K562 treated with DMSO at 1 percent for 48 hours (cell line): ENCODE results near the gene KRT33A. TPM values are rescaled to one million over a fixed set of nuclear protein-coding genes. Genes with fewer than 3 reads are reported as not detected.

Experiments
- total RNA-seq: library from RNA; unstranded; fragments of 300-600 nt; gene quantifications from 2 replicates; pipeline ENCODE4 v1.2.3, GENCODE V29; 2022; ENCODE audit warnings: low replicate concordance; ENCODE audit errors: extremely low read depth

Gene KRT33A
- total RNA-seq, result not detected in 2 replicates

DNA sequence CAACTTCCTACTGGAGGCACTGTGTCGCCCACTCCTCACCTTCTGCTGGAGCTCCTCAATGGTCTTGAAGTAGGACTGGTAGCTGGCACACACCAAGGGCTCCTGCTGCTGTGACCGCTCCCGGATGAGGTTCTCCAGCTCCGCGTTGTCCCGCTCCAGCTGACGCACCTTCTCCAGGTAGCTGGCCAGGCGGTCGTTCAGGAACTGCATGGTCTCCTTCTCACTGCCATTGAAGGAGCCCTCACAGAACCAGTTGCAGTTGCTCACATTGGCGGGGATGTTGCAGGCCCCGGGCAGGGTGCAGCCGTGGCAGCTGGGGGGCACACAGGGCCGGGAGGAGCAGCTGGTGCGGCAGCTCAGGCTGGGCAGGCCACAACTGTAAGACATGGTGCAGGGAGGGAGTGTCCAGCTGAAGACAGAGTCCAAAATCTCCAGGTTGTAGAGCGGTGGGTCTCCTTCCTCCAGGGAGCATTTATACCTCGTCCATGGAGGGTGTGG is at the start of gene KRT33A:
Gene KRT33A (minus strand): TSS at position 448 of the 498 bp plus-strand sequence. CDS start 61 bp downstream, at position 387.

DNA sequence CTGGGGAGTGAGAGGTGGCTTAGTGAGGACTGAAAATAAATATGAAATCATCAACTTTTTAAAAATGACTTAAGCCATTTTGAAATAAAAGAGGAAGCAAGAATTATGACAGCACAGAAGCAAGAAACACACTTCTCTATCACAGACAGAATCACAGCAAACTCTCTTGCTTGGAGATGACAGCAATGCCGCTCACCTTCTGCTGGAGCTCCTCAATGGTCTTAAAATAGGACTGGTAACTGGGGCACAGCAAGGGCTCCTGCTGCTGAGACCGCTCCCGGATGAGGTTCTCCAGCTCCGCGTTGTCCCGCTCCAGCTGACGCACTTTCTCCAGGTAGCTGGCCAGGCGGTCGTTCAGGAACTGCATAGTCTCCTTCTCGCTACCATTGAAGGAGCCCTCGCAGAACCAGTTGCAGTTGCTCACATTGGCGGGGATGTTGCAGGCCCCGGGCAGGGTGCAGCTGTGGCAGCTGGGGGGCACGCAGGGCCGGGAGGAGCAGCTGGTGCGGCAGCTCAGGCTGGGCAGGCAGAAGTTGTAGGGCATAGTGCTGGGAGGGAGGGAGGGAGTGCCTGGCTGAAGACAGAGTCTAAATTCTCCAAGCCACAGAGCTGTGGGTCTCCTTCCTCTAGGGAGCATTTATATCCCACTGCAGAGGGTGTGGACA is 46.5 kb upstream of the KRT33A start, which contains the start of gene KRT31:
Gene KRT31 (minus strand): TSS at position 613 of the 665 bp plus-strand sequence. CDS start 69 bp downstream, at position 544.

DNA sequence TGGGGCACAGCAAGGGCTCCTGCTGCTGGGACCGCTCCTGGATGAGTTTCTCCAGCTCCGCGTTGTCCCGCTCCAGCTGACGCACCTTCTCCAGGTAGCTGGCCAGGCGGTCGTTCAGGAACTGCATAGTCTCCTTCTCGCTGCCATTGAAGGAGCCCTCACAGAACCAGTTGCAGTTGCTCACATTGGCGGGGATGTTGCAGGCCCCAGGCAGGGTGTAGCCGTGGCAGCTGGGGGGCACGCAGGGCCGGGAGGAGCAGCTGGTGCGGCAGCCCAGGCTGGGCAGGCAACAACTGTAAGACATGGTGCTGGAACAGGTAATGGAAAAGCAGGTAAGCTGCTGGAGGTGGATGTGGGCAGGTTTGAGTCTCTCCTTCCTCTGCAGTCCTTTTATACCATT is 31.3 kb upstream of the KRT33A start, which contains the start of gene KRT34:
Gene KRT34 (minus strand): TSS at position 364 of the 400 bp plus-strand sequence. CDS start 60 bp downstream, at position 304.

GRCh38 chr17:41369713-41370112 is 19.1 kb upstream of the KRT33A start, which contains the start of gene KRT33B:
Gene KRT33B (minus strand): TSS chr17:41369813. CDS start chr17:41369750, 63 bp downstream.

DNA sequence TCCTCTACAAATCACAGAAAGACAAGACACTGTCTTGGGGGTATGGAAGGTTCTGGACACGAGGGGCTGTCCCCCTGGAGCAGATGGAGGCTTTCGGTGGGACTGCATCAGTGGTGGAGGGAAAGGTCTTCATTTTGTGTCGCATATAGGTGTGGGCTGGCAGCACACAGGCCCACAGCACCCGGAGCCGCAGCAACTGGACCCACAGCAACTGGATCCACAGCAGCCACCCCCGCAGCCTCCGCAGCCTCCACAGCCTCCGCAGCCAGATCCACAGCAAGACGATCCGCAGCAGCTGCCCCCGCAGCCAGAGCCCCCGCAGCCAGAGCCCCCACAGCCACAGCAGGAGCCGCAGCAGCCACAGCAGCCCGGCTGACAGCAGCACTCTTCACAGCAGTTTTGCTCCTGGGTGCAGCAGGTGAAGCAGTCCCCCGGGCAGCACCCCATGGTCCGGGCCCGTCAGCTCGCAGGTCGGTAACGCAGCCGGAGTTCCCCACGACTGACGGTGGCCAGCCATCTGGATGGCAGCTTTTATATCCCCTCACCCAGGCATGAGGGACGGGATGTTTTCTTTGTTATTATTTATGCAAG is 35.3 kb downstream of the KRT33A start, which contains the start of gene KRTAP17-1:
Gene KRTAP17-1 (minus strand): TSS at position 507 of the 591 bp plus-strand sequence. CDS start 60 bp downstream, at position 447.

DNA sequence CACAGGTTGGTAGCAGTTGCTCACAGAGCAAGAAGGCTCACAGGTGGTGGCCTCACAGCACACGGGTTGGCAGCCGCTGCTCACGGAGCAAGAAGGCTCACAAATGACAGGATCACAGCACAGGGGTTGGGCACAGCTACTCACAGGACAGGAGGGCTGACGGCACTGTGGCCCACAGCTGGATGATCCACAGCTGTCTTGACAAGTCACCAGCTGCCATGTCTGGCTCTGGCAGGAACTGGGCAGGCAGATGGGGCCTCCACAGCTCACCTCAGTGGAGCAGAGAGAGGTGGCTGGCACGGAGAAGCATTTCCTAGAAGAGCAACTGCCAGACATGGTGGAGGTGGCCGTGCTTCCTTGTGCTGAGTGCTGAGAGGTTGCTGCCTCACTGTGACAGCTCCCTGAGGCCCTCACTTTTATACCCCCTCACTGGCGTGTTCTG is 41.7 kb downstream of the KRT33A start, which contains the start of gene KRTAP16-1:
Gene KRTAP16-1 (minus strand): TSS at position 392 of the 442 bp plus-strand sequence. CDS start 56 bp downstream, at position 336.

DNA sequence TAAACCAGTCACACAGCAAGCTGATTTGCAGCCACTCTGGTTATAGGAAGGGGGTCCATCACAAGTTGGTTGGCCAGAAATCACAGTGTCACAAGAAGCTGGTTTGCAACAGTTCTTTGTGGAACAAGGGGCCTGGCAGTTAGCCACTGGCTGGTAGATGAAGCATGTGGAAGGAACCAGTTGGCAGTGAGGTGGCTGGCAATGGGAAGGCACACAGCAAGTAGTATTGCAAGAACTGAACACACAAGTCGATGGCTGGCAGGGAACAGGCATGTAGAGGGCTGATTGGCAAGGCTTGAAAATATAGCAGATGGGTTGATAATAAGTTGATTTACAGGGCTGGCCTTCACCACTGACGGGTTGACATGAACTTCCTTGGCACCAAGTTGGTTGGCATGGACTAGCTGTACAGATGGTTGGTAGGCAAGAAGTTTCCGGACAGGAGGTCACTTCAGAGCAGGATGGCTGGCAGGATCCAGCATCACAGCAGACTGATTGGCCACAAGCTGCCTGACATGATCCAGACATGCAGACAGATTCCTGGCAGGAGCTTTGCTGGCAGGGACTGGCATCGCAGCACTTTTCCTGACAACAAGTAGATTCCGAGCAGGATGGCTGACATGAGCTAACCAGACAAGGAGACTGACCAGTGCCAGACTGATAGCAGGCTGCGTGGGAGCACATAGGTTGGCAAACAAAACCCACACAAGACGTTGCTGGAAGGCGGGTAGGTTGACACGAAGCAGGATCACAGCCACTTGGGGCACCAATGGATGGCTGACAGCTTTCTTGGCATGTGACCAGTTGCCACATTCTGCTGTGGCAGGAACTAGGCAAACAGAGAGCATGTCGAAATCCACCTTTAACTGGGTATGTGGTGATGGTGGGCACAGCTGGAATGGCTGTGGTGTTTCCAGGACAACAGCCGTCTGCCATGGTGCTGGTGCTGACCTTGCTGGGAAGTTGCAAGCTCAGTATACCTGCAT is 48.4 kb downstream of the KRT33A start, which contains the start of gene KRTAP29-1:
Gene KRTAP29-1 (minus strand): TSS at position 936 of the 986 bp plus-strand sequence. CDS start 0 bp downstream, at position 936.

Other genes starting within 250 kb of the KRT33A start
- not detected in 2 replicates for gene KRTAP4-16, start 248.6 kb downstream of the KRT33A start, total RNA-seq
- gene KRTAP4-9, start 245.4 kb downstream of the KRT33A start, total RNA-seq, result not detected in 2 replicates
- gene KRTAP4-11, start 232.5 kb downstream of the KRT33A start, total RNA-seq, result not detected in 2 replicates
- not detected in 2 replicates for gene KRTAP4-12, start 226.6 kb downstream of the KRT33A start, total RNA-seq
- gene KRTAP4-6, start 210.3 kb downstream of the KRT33A start, total RNA-seq, result not detected in 2 replicates
- gene KRTAP4-5, start 201.0 kb downstream of the KRT33A start, total RNA-seq, result not detected in 2 replicates
- gene KRTAP4-4, start 190.1 kb downstream of the KRT33A start, total RNA-seq, result not detected in 2 replicates
- gene KRTAP4-3, start 182.6 kb downstream of the KRT33A start, total RNA-seq, result not detected in 2 replicates
- gene KRTAP4-2, start 172.6 kb downstream of the KRT33A start, total RNA-seq, result not detected in 2 replicates
- not detected in 2 replicates for gene KRTAP4-1, start 165.9 kb downstream of the KRT33A start, total RNA-seq
- not detected in 2 replicates for gene KRTAP9-1, start 160.9 kb downstream of the KRT33A start, total RNA-seq
- not detected in 2 replicates for gene KRTAP9-2, start 124.2 kb downstream of the KRT33A start, total RNA-seq
- gene KRTAP9-3, start 118.4 kb downstream of the KRT33A start, total RNA-seq, result not detected in 2 replicates
- gene KRTAP9-8, start 112.8 kb downstream of the KRT33A start, total RNA-seq, result not detected in 2 replicates
- not detected in 2 replicates for gene KRTAP9-4, start 101.1 kb downstream of the KRT33A start, total RNA-seq
- not detected in 2 replicates for gene KRTAP9-9, start 95.4 kb downstream of the KRT33A start, total RNA-seq
- gene KRTAP9-6, start 85.5 kb downstream of the KRT33A start, total RNA-seq, result not detected in 2 replicates
- gene KRTAP9-7, start 75.1 kb downstream of the KRT33A start, total RNA-seq, result not detected in 2 replicates
- gene KRTAP29-1, start 48.0 kb downstream of the KRT33A start, total RNA-seq, result not detected in 2 replicates
- not detected in 2 replicates for gene KRTAP16-1, start 41.5 kb downstream of the KRT33A start, total RNA-seq
- gene KRTAP17-1, start 35.1 kb downstream of the KRT33A start, total RNA-seq, result not detected in 2 replicates
- gene KRT33B, start 19.0 kb upstream of the KRT33A start, total RNA-seq, result not detected in 2 replicates
- gene KRT34, start 31.5 kb upstream of the KRT33A start, total RNA-seq, result not detected in 2 replicates
- gene KRT31, start 46.8 kb upstream of the KRT33A start, total RNA-seq, result not detected in 2 replicates
- gene KRT37, start 73.8 kb upstream of the KRT33A start, total RNA-seq, result not detected in 2 replicates
- not detected in 2 replicates for gene KRT38, start 90.2 kb upstream of the KRT33A start, total RNA-seq
- not detected in 2 replicates for gene KRT32, start 116.6 kb upstream of the KRT33A start, total RNA-seq
- gene KRT35, start 130.3 kb upstream of the KRT33A start, total RNA-seq, result not detected in 2 replicates
- gene KRT36, start 139.1 kb upstream of the KRT33A start, total RNA-seq, result not detected in 2 replicates
- not detected in 2 replicates for gene KRT13, start 154.8 kb upstream of the KRT33A start, total RNA-seq
- not detected in 2 replicates for gene KRT15, start 168.1 kb upstream of the KRT33A start, total RNA-seq
- gene KRT19, start 177.5 kb upstream of the KRT33A start, total RNA-seq, result not detected in 2 replicates
- not detected in 2 replicates for gene KRT9, start 221.2 kb upstream of the KRT33A start, total RNA-seq
- not detected in 2 replicates for gene KRT14, start 236.1 kb upstream of the KRT33A start, total RNA-seq